Loucy (cell line): ENCODE measurements around the gene SLC27A1.

Experiments
- H2AFZ ChIP-seq: fragments of 200-600 bp; sonication (generic); 2 replicates; pipeline ENCODE4 v1.6.0; 2016; ENCODE audit warnings: antibody characterized with exemption, mild to moderate bottlenecking, low read length, moderate library complexity
- H3F3A ChIP-seq: fragments of 200-600 bp; 2 replicates; pipeline ENCODE4 v1.6.0; 2016; ENCODE audit warnings: antibody characterized with exemption, low read depth, mild to moderate bottlenecking
- H3K27me3 ChIP-seq: fragments of 200-600 bp; sonication (generic); 2 replicates; pipeline ENCODE4 v1.6.1; 2014; ENCODE audit warnings: low read length, mild to moderate bottlenecking; ENCODE audit not compliant: insufficient read depth, poor library complexity, severe bottlenecking
- H3K36me3 ChIP-seq: fragments of 200-600 bp; sonication (generic); 2 replicates; pipeline ENCODE4 v1.6.1; 2016; ENCODE audit warnings: low read length; ENCODE audit not compliant: insufficient read depth
- H3K4me1 ChIP-seq: fragments of 200-600 bp; sonication (generic); 2 replicates; pipeline ENCODE4 v1.5.1; 2014; ENCODE audit warnings: low read length, mild to moderate bottlenecking; ENCODE audit not compliant: insufficient read depth, poor library complexity, severe bottlenecking
- H3K4me2 ChIP-seq: fragments of 200-600 bp; sonication (generic); 2 replicates; pipeline ENCODE4 v1.6.0; 2014; ENCODE audit warnings: antibody characterized with exemption, low read length, low read depth, mild to moderate bottlenecking; ENCODE audit not compliant: poor library complexity, severe bottlenecking
- H3K4me3 ChIP-seq: fragments of 200-600 bp; sonication (generic); 2 replicates; pipeline ENCODE4 v1.5.1; 2014; ENCODE audit warnings: low read length, mild to moderate bottlenecking, mixed read lengths; ENCODE audit not compliant: poor library complexity, severe bottlenecking
- H3K79me2 ChIP-seq: fragments of 200-600 bp; sonication (generic); 2 replicates; pipeline ENCODE4 v1.6.1; 2014; ENCODE audit warnings: low read length; ENCODE audit not compliant: insufficient read depth
- H3K9ac ChIP-seq: fragments of 200-600 bp; sonication (generic); 2 replicates; pipeline ENCODE4 v1.6.0; 2014; ENCODE audit warnings: mild to moderate bottlenecking, low read depth, low read length, moderate library complexity; ENCODE audit not compliant: poor library complexity, severe bottlenecking
- H3K9me2 ChIP-seq: fragments of 200-600 bp; sonication (generic); replicated peaks from 2 replicates; pipeline ENCODE4 v1.6.1; 2016; ENCODE audit warnings: low read depth, low read length, mixed read lengths
- H3K9me3 ChIP-seq: fragments of 200-600 bp; sonication (generic); 2 replicates; pipeline ENCODE4 v1.6.1; 2014; ENCODE audit warnings: mild to moderate bottlenecking, antibody characterized with exemption, low read length, low read depth; ENCODE audit not compliant: insufficient read depth
- H4K20me1 ChIP-seq: fragments of 200-600 bp; sonication (generic); 2 replicates; pipeline ENCODE4 v1.6.0; 2014; ENCODE audit warnings: antibody characterized with exemption, low read length, mild to moderate bottlenecking; ENCODE audit not compliant: insufficient read depth, poor library complexity, severe bottlenecking
- EZH2phosphoT487 ChIP-seq: fragments of 200-600 bp; IDR thresholded peaks from 2 replicates; pipeline ENCODE4 v1.6.1; 2018; ENCODE audit warnings: antibody characterized with exemption, mild to moderate bottlenecking, moderate library complexity, borderline replicate concordance
- TF ChIP-seq, protein P1 (sequence below): fragments of 200-600 bp; sonication (generic); conservative IDR thresholded peaks from 2 replicates; pipeline ENCODE4 v1.5.1; 2014; ENCODE audit warnings: mild to moderate bottlenecking, antibody characterized with exemption, low read length

The SLC27A1 gene

DNA sequence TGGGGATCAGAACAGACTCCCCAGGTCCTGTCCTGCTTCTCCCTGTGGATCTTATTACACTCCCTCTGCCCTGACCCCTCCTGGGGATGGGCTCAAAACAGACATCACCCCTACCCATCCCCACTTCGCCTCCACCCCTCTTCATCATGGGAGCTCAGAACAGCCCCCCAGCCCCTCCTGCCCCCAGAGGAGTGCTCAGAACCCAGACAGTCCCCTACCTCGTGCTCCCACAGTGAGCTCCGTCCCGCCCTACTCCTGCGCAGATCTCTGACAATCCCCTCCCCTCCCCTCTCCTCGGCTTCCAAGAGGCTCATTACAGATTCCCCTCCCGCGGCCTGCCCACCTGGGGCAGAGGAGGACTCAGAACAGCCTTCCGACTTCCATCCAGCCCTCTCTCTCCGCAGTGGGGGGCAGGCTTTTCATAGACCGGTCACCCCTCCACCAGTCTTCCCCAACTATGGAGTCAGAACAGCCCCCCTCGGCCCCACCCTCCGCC, 15.7 kb upstream of the SLC27A1 start:
- Histone ChIP-seq H2AFZ (no peak overlapping the region), H3K9me3 (no peaks in the 10 kb centered on the region), H3K36me3 (no peaks in the 10 kb centered on the region), H3K4me2 (no peak overlapping the region), H3K4me3 (no peak overlapping the region), H3K9ac (no peak overlapping the region), H3F3A (peaks cover 4% of the 10 kb centered on the region; the same call in 1 of the 2 replicates), H3K27me3 (no peaks in the 10 kb centered on the region), H3K4me1 (peaks cover 12% of the 10 kb centered on the region), H3K79me2 (no peaks in the 10 kb centered on the region), H3K9me2 (no peaks in the 10 kb centered on the region), H4K20me1 (no peaks in the 10 kb centered on the region)
- TF ChIP-seq, protein P1, sequence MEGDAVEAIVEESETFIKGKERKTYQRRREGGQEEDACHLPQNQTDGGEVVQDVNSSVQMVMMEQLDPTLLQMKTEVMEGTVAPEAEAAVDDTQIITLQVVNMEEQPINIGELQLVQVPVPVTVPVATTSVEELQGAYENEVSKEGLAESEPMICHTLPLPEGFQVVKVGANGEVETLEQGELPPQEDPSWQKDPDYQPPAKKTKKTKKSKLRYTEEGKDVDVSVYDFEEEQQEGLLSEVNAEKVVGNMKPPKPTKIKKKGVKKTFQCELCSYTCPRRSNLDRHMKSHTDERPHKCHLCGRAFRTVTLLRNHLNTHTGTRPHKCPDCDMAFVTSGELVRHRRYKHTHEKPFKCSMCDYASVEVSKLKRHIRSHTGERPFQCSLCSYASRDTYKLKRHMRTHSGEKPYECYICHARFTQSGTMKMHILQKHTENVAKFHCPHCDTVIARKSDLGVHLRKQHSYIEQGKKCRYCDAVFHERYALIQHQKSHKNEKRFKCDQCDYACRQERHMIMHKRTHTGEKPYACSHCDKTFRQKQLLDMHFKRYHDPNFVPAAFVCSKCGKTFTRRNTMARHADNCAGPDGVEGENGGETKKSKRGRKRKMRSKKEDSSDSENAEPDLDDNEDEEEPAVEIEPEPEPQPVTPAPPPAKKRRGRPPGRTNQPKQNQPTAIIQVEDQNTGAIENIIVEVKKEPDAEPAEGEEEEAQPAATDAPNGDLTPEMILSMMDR, result no peak
- no peak for TF ChIP-seq EZH2phosphoT487

DNA sequence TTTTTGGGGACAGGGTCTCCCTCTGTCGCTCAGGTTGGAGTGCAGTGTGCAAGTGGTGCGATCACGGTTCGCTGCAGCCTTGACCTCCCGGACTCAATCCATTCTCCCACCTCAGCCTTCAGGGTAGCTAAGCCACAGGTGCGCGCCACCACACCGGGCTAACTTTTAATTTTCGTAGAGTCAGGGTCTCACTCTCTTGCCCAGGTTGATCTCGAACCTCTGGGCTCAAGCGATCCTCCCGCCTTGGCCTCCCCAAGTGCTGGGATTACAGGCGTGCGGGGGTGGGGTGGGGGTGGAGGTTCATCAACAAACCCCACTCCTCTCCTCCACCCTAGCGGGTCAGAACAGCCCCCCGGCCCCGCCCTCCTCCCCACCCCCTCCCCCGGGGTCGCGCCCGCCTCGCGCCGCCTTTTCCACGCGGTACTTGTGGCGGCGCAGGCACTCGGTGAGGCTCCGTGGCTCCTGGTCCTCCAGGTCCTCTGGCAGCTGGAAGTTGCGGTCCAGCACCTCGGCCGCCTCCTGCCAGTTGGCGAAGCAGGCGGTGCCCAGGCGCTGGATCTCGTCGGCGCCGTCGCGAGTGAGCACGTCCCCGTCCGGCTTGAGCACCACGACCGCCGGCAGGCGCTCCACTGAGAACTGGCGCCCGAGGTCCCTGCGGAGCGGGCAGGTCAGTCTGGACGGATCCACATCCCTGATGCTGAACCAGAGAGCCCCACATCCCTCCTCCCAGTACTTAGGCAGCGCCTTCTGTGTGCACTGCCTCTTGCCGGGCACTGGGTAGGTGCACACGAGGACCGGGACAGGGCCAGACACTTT, 14.8 kb upstream of the SLC27A1 start:
- Histone ChIP-seq H2AFZ (no peak overlapping the region), H3K79me2 (no peaks in the 10 kb centered on the region), H3K9ac (no peak overlapping the region), H3K9me2 (no peaks in the 10 kb centered on the region), H3K4me2 (no peak overlapping the region), H3K4me1 (peaks cover 7% of the 10 kb centered on the region), H3K36me3 (no peaks in the 10 kb centered on the region), H3K9me3 (no peaks in the 10 kb centered on the region), H3K4me3 (no peak overlapping the region), H4K20me1 (no peaks in the 10 kb centered on the region), H3F3A (no peaks in the 10 kb centered on the region), H3K27me3 (no peaks in the 10 kb centered on the region)
- TF ChIP-seq EZH2phosphoT487, result no peak

DNA sequence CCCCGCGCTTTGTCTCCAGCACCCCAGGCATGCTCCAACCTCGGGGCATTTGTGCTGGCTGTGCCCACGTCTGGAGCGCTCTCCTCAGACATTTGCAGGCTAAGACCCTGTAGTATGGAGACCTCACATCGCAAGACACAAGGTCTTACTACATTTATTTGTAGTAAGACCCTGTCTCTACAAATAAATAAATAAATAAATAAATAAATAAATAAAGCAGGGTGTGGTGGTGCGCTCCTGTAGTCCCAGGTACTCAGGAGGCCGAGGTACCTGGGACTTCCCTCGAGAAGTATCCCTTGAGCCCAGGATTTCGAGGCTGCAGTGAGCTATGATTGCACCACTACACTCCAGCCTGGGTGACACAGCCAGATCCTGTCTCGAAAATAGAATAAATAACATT, 14.2 kb upstream of the SLC27A1 start:
- Histone ChIP-seq H3K27me3 (no peaks in the 10 kb centered on the region), H3K9me2 (no peaks in the 10 kb centered on the region), H3K4me3 (no peak overlapping the region), H3K9me3 (no peaks in the 10 kb centered on the region), H3K4me2 (no peak overlapping the region), H2AFZ (no peak overlapping the region), H3K9ac (no peak overlapping the region), H4K20me1 (no peaks in the 10 kb centered on the region), H3K36me3 (no peaks in the 10 kb centered on the region), H3K79me2 (no peaks in the 10 kb centered on the region), H3K4me1 (peaks cover 1% of the 10 kb centered on the region), H3F3A (no peaks in the 10 kb centered on the region)
- TF ChIP-seq, protein P1, result no peak
- no peak for TF ChIP-seq EZH2phosphoT487
